Activated naive CD4-positive, alpha-beta T cell treated with anti-CD3 and anti-CD28 coated beads, Interleukin-2, amount 10 ng/mL, durations not matched to agents 7 days and 5 days (primary cell): ENCODE results near the gene MMP11.

Source experiments
- CTCF ChIA-PET: fragments of 350-600 bp; sonication (Branson Sonifier 250); formaldehyde crosslinking; loops from one replicate; lab custom pipeline; 2021; ENCODE audit warnings: antibody characterized with exemption; lab: Charles Lee
- DNase-seq: peaks from one replicate; pipeline ENCODE4 v3.0.0-alpha.2; 2020
- H3K27ac Mint-ChIP-seq: one replicate; pipeline ENCODE4 v1.8.0; 2021; ENCODE audit warnings: mild to moderate bottlenecking, moderate library complexity, mixed read lengths
- H3K27me3 Mint-ChIP-seq: one replicate; pipeline ENCODE4 v1.8.0; 2021; ENCODE audit warnings: mild to moderate bottlenecking, mixed read lengths
- H3K36me3 Mint-ChIP-seq: one replicate; pipeline ENCODE4 v1.8.0; 2021; ENCODE audit warnings: mixed read lengths
- H3K4me1 Mint-ChIP-seq: one replicate; pipeline ENCODE4 v1.8.0; 2021; ENCODE audit warnings: mixed read lengths
- H3K4me3 Mint-ChIP-seq: one replicate; pipeline ENCODE4 v1.8.0; 2021; ENCODE audit warnings: mild to moderate bottlenecking, moderate library complexity, mixed read lengths
- H3K9me3 Mint-ChIP-seq: one replicate; pipeline ENCODE4 v1.8.0; 2021; ENCODE audit warnings: mixed read lengths

Gene MMP11

DNA sequence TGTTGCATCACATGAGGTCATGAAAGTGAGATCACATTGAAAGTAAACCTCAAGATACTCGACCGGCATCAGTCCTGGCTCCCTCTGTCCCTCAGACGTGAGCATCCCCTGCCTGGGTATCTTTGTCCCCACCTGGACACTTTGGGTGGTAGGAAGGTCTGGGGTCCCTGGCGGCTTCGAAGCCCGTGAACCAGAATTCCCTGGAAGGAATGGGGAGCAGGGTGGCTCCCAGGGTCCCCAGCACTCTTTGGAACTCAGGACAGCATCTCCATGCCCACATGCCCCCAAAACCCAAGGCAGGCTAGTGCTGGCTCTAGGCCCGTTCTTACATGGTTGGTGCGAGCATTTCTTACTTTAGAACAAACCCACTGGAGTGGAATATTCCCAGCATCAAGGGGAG is 58.6 kb downstream of the MMP11 start:
- no peak for DNase-seq
- Mint-ChIP-seq H3K9me3 (no peaks in the 10 kb centered on the region), H3K27me3 (no peaks in the 10 kb centered on the region), H3K4me3 (no peak overlapping the region), H3K36me3 (peaks cover 35% of the 10 kb centered on the region), H3K27ac (no peak overlapping the region), H3K4me1 (peaks cover 8% of the 10 kb centered on the region)
- CTCF ChIA-PET = no interaction called here

DNA sequence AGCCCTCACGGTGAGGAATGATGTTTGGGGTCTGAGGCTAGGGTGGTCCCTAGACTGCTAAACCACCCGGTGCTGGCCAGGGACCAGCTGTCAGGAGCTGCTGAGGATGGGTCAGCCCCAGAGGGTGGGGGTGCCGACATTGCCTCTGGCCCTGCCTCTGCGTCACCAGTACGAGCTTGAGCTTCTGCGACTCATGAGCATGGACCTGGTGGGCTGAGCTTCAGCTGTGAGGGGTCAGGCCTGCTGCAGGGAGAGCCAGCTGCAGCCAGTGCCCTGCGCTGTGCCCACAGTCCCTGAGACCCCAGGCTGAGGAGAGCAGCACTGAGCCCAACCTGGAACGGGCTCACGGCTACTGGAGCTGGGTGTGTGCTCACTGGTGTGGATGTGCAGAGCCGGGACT is 59.1 kb downstream of the MMP11 start:
- H3K4me1 Mint-ChIP-seq = peaks cover 6% of the 10 kb centered on the region
- no peak overlapping the region for H3K27ac Mint-ChIP-seq
- peaks cover 31% of the 10 kb centered on the region for H3K36me3 Mint-ChIP-seq
- DNase-seq = no peak
- no peaks in the 10 kb centered on the region for H3K9me3 Mint-ChIP-seq
- CTCF ChIA-PET = interaction anchor here (0.9 kb wide), 1 partner anchor 26 kb away, joined by 3 read pairs; the partner anchor contains the start of gene SLC2A11
- H3K27me3 Mint-ChIP-seq = no peaks in the 10 kb centered on the region
- H3K4me3 Mint-ChIP-seq = no peak overlapping the region

DNA sequence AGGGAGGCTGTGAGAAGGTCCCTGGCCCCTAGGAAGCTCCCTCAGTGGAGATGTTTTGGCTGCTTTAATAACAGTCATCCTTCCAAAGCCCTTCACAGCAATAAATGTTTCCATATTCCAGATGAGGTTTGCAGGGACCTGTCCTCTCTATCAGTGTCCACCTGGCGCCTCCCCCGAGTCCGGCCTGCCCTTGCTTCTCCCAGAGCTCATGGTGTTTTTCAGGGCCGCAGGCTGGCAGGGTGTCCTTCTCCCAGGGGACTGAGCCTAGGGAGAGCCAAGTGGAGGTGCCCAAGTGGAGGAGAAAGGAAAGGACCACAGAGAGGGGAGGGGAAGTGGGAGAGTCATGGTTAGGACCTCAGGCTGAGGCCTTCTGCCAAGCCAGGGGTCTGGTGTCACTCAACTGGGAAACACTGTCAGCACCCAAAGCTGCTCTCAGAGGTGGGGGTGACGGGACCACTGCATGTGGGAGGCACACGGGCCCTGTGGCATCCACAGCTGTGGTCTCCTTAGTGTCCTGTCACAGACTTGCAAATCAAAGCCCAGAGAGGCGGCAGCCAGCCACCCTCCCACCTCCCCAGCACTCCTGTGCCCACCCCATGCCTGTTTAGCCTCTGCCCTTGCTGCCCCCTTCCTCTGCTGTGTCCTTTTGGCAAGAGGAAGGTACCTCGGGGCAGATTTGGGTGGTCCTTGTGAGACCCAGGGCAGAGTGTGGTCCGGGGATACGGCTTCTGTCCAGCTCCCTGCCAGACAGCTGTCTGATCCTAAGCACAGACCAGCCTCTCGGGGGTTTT is 59.8 kb downstream of the MMP11 start:
- Mint-ChIP-seq H3K4me3 (no peak overlapping the region), H3K27ac (peak overlapping the region; percentile 19), H3K36me3 (peaks cover 30% of the 10 kb centered on the region), H3K27me3 (no peaks in the 10 kb centered on the region), H3K4me1 (peaks cover 9% of the 10 kb centered on the region), H3K9me3 (no peaks in the 10 kb centered on the region)
- DNase-seq = no peak
- CTCF ChIA-PET = interaction anchor here (0.9 kb wide), 1 partner anchor 26 kb away, joined by 3 read pairs; the partner anchor contains the start of gene SLC2A11

DNA sequence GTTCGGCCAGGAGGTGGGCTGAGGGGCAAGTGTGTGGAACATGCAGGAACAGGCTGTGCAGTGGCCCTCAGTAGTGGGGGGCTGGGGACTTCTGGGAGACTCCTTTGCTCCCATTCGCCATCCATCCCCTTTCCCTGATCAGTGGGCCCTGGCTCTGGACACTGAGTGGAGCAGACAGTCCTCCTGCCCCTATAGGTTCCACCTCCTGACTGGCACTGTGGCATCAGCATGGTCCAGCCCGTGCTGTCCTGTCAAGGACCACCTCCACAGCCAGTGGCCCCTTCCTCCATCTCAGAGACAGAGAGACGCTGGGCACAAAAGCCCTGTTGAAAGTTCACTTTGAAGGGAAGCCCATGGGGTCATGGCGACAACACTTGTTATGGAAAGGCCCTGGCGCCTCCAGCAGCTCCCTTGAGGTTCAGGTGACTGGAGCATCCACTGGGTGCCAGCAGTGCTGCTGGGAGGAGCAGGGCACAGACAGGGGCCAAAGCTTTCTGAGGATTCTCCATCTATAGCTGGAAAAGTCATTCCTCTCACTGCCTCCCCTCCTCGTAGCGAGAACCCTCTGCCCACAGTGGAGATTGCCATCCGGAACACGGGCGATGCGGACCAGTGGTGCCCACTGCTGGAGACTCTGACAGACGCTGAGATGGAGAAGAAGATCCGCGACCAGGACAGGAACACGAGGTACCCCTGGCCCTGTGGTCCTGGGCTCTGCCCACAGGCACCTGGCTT is 60.5 kb downstream of the MMP11 start:
- Mint-ChIP-seq H3K27me3 (no peaks in the 10 kb centered on the region), H3K9me3 (no peaks in the 10 kb centered on the region), H3K36me3 (peaks cover 35% of the 10 kb centered on the region), H3K27ac (no peak overlapping the region), H3K4me3 (no peak overlapping the region), H3K4me1 (peaks cover 14% of the 10 kb centered on the region)
- DNase-seq = no peak
- CTCF ChIA-PET = no interaction called here
